Ovary (tissue), 9 donors: ENCODE measurements around the gene SIX2. TPM values are rescaled to one million over a fixed set of nuclear protein-coding genes. Genes with fewer than 3 reads are reported as not detected.

Experiments used
- DNase-seq, 5 donors: peaks; one replicate each; pipeline ENCODE4 v3.0.0-alpha.2; 2019 to 2020
- H3K27ac ChIP-seq, 2 donors: fragments of 200-600 bp; one replicate each; pipeline versions ENCODE4 v1.5.1 to v1.8.0; 2019 to 2022
- H3K27me3 ChIP-seq: fragments of 200-600 bp; one replicate; pipeline ENCODE4 v1.8.0; 2022
- H3K36me3 ChIP-seq: fragments of 200-600 bp; sonication (generic); one replicate; pipeline ENCODE4 v1.5.1; 2019
- H3K4me1 ChIP-seq: one replicate; pipeline ENCODE4 v1.8.1; 2013; ENCODE audit warnings: mild to moderate bottlenecking, moderate library complexity; ENCODE audit not compliant: insufficient read depth
- H3K4me3 ChIP-seq: fragments of 200-600 bp; sonication (generic); one replicate; pipeline ENCODE4 v1.5.1; 2017
- H3K9me3 ChIP-seq, 2 donors: fragments of 200-600 bp in 1 of 2; sonication (generic) in 1 of 2; one replicate each; pipeline versions ENCODE4 v1.5.1 to v1.8.1; 2013 to 2019; ENCODE audit warnings: mild to moderate bottlenecking in 1 of 2, moderate library complexity in 1 of 2
- EP300 ChIP-seq: sonication (generic); formaldehyde crosslinking; IDR thresholded peaks from one replicate; pipeline ENCODE4 v1.6.1; 2017; ENCODE audit warnings: antibody characterized with exemption
- POLR2A ChIP-seq: fragments of 450-650 bp; IDR thresholded peaks from one replicate; pipeline ENCODE4 v1.6.1; 2017; ENCODE audit warnings: antibody characterized with exemption, mild to moderate bottlenecking, moderate library complexity
- WGBS, 3 donors: extraction: QIAGEN DNeasy Blood & Tissue Kit in 1 of 3; methylation state at CpG; one replicate each; pipeline versions ENCODE4 v1.1.5 to v1.1.7; 2013 to 2017; 5-methylcytosine and 5-hydroxymethylcytosine counted together
- intact Hi-C, 4 donors: fragments of 100-400 bp; cut with DNase I; formaldehyde crosslinking; loops; one replicate each; pipeline versions ENCODE4 v1.11.0 to v1.15.1; 2022 to 2023
- polyA plus RNA-seq, 2 donors: library from polyadenylated mRNA; stranded (reverse); fragments of 200-250 nt in 1 of 2; fragments of 350-450 nt in 1 of 2; fragmentation: Illumina TruSeq in 1 of 2; extraction: RNeasy Lipid Tissue Mini Kit (QIAGEN cat#74804) in 1 of 2; gene quantifications; one replicate each; pipeline ENCODE4 v1.2.3, GENCODE V29; 2013 to 2014
- total RNA-seq, 7 donors: library from RNA; depleted of rRNA in 2 of 7; stranded (reverse); fragments of >200 nt in 2 of 7; fragmentation: NEBNext Ultra II Directional in 3 of 7; extraction: Animal tissue kit (Norgen Biotek cat#: 25700) in 3 of 7; gene quantifications; one replicate each; pipeline versions ENCODE4 v1.1.0 to v1.2.4, GENCODE V29; 2016 to 2023
- TF ChIP-seq, protein P1 (sequence below), 3 donors: fragments of 450-650 bp in 2 of 3; fragments of 200-600 bp in 1 of 3; IDR thresholded peaks; one replicate each; pipeline versions ENCODE4 v1.5.1 to v1.8.0; 2016 to 2022; ENCODE audit warnings: antibody characterized with exemption in 3 of 3, mild to moderate bottlenecking in 1 of 3
- donor health status: DM: no; HTN: no; CAD: no; lungs with moderate emphysema.
- donor health status: DM: no; HTN: no; CAD: no.
- donor health status: Bipolar disorder and iron deficiency.
- donor health status: DM: yes; HTN: yes; CAD: no.
- donor health status: DM: no; HTN: no; CAD: no.
- donor health status: DM: yes; HTN: yes; CAD: no.

SIX2 gene
- total and polyA plus RNA-seq, 9 donors: 0.06 to 0.46 (median 0.16) TPM; not detected in 3

DNA sequence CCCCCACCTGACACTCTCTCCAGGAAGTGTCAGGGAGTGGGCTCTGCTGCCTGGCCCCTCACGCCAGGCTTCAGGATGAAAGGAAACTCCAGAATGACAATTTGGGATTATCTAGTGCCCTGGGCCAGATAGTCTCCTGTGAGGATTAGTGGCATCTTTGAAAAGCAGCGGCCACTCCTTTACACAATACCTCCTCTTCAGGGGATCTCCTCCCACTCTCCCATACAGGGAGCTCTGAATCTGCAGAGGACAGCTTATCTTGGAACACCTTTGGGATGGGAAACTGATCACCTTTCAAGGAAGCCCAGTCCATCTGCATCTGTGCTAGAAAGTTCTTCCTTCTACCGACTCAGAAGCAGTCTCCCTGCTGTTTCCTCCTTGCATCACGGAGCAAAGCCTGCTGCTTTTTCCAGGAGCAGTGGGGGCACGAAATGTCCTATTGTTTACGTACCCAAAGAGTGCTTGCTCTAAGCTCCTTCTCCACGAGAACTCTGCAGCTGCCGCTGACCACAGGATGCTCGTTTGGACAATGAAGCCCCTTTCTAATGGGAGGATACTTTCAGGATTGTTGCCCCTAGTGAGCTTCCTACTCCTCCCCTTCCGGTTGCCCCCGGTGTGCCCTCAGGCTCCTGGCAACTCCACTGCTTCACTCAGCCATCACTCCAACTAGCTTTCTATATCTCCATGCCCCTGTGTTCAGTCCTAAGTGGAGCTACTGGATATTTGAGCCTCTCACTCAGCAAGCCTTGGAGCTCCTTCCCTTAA lies 36.3 kb downstream of the SIX2 start:
- H3K4me3 ChIP-seq: no peak overlapping the region
- no peaks in the 10 kb centered on the region for H3K27me3 ChIP-seq
- intact Hi-C loops: no loop called here
- no peaks in the 10 kb centered on the region for H3K36me3 ChIP-seq
- TF ChIP-seq EP300 (no peak), POLR2A (no peak)
- TF ChIP-seq, protein P1, sequence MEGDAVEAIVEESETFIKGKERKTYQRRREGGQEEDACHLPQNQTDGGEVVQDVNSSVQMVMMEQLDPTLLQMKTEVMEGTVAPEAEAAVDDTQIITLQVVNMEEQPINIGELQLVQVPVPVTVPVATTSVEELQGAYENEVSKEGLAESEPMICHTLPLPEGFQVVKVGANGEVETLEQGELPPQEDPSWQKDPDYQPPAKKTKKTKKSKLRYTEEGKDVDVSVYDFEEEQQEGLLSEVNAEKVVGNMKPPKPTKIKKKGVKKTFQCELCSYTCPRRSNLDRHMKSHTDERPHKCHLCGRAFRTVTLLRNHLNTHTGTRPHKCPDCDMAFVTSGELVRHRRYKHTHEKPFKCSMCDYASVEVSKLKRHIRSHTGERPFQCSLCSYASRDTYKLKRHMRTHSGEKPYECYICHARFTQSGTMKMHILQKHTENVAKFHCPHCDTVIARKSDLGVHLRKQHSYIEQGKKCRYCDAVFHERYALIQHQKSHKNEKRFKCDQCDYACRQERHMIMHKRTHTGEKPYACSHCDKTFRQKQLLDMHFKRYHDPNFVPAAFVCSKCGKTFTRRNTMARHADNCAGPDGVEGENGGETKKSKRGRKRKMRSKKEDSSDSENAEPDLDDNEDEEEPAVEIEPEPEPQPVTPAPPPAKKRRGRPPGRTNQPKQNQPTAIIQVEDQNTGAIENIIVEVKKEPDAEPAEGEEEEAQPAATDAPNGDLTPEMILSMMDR (IDR thresholded peaks at IDR 0.05): no peak
- 26 to 30% (median 29%) methylated on average over 11 of the region's 11 CpGs for WGBS, 3 donors
- no peak overlapping the region for H3K27ac ChIP-seq
- no peak for DNase-seq
- H3K4me1 ChIP-seq: no peaks in the 10 kb centered on the region
- no peaks in the 10 kb centered on the region for H3K9me3 ChIP-seq

DNA sequence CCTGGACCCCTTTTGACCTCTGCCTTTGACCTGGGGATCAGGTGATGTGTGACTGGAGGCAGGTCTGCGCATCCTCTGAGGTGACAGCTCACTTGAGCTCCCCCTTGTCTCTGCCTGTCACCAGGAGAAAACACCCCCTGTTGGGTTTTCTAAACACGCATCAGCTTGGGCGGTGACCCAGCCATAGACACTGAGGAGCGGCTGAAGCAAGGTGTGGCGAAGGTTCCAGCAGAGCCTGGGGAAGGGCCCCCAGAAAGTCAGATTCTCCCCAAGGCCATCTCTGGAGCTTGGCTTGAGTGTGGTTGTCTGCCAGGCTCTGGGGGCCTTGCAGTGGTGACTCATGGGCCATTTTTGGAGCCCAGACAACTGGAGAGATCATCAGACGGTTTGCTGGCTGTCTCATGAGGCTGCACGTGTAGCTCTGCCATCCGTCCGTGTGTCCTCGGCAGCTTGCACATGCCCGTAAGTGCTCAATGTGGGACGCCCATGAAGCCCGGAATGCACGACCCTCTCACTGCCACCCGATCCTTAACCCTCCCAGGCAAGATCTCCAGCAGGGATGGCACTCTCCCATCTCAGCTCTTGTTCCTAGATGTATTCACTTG lies 38.3 kb downstream of the SIX2 start:
- no peaks in the 10 kb centered on the region for H3K9me3 ChIP-seq
- no peak for DNase-seq
- H3K27me3 ChIP-seq: no peaks in the 10 kb centered on the region
- TF ChIP-seq POLR2A: no peak
- no peak for TF ChIP-seq EP300
- TF ChIP-seq, protein P1 (IDR thresholded peaks at IDR 0.05): no peak
- H3K27ac ChIP-seq: no peak overlapping the region
- H3K36me3 ChIP-seq: no peaks in the 10 kb centered on the region
- 77 to 81% (median 79%) methylated on average over 15 of the region's 15 CpGs for whole genome bisulfite sequencing, 3 donors
- H3K4me3 ChIP-seq: no peak overlapping the region
- no peaks in the 10 kb centered on the region for H3K4me1 ChIP-seq
- intact Hi-C loops: no loop called here

DNA sequence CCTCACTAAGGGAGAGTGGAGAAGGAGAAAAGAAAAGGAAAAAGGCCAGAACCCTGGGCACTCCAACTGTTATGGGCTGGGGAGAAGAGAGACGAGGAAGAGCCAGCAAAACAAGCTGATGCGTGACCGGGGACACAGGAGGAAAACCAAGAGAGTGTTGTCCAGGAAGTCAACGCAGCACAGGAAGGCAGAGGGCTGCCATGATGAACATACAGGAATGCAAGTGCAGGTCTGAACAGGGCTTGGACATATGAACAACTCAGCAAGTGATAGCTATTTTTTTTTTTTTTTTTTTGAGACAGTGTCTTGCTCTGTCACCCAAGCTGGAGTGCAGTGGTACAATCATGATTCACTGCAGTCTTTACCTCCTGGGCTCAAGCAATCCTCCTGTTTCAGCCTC lies 39.3 kb downstream of the SIX2 start:
- H3K9me3 ChIP-seq: no peaks in the 10 kb centered on the region
- intact Hi-C loops: no loop called here
- DNase-seq: no peak
- WGBS, 3 donors: 88 to 90% (median 89%) methylated on average over 4 of the region's 4 CpGs
- TF ChIP-seq, protein P1 (IDR thresholded peaks at IDR 0.05): no peak
- TF ChIP-seq EP300 (no peak), POLR2A (no peak)
- no peaks in the 10 kb centered on the region for H3K4me1 ChIP-seq
- H3K4me3 ChIP-seq: no peak overlapping the region
- H3K27ac ChIP-seq: no peak overlapping the region
- no peaks in the 10 kb centered on the region for H3K36me3 ChIP-seq
- H3K27me3 ChIP-seq: no peaks in the 10 kb centered on the region

DNA sequence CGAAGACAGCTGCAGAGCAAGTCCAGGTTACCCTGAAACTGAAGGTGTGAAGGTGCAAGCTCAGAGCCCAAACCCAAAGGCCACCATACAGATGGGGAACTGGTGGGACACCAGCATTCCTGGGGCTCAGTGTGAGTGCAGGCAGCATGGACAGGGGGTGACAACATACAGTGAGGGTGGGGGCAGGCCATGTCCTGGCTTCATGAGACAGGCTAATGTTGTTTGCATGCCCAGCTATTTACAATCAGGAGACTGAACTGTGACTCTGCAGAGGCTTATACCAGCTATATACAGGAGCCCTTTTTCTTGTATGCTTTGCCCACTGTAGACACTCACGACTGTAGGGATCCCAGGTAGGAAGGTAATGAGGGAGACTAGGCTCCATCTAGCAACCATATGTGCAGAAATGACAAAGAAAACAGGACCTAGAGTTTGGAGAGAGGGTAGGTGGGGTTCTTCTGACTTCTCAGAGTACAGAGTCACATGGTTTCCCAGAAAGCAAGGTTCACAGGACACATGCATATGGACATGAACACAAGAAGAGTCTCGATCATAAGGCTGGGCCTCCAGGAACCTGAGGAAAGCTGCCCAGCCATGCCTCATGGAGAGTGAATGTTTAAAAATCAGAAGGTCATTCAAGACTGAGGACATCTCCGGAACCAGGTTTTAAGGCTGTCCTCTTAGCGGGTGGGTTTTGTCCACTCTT lies 41.4 kb downstream of the SIX2 start:
- intact Hi-C loops: no loop called here
- Histone ChIP-seq H3K27me3 (no peaks in the 10 kb centered on the region), H3K36me3 (no peaks in the 10 kb centered on the region), H3K27ac (no peak overlapping the region), H3K4me1 (no peaks in the 10 kb centered on the region), H3K9me3 (no peaks in the 10 kb centered on the region), H3K4me3 (no peak overlapping the region)
- no peak for DNase-seq
- no peak for TF ChIP-seq EP300
- TF ChIP-seq POLR2A: no peak
- TF ChIP-seq, protein P1 (IDR thresholded peaks at IDR 0.05): no peak
- 84 to 90% (median 86%) methylated on average over 5 of the region's 5 CpGs for WGBS, 3 donors
